ENCODE results near the gene DUSP7.

DNA sequence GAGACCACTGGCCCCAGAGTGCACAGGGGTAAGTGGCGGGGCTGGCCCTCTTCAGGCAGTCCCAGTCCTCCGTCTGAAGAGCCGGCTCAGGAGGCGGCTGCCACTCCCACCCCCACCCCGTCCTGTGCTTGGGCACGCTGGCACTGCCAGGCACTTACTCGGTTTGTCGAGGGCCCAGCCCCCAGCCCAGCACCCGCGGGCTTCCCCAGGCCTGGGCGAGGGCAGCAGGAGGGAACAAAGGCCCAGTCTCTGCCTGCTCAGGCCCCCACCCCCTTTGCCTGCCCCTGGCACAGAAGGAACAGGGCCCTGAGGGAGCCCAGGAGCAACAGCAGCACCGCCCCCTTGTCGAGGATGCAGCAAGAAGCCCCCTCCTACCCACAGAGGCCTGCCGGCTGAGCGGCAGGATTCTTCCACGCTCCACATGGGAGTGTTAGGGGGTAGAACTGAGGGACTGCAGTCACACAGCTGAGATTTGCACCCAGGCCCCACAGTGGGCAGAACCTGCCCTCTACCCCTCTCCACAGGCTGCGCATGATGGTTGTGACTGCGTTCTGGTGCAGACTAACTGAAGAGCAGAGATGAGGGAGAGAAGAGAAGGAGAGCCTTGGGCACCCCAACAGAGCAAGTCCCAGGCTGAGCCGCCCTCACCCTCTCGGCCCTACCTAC is 8.9 kb downstream of the DUSP7 start:
- TF ChIP-seq CTCF (IDR thresholded peaks at IDR 0.05) (no peak), ZFX (IDR thresholded peaks at IDR 0.05; ENCODE audit: borderline replicate concordance) (no peak)

Data from 22Rv1 (cell line).